ENCODE measurements around the gene EIF5A.

DNA sequence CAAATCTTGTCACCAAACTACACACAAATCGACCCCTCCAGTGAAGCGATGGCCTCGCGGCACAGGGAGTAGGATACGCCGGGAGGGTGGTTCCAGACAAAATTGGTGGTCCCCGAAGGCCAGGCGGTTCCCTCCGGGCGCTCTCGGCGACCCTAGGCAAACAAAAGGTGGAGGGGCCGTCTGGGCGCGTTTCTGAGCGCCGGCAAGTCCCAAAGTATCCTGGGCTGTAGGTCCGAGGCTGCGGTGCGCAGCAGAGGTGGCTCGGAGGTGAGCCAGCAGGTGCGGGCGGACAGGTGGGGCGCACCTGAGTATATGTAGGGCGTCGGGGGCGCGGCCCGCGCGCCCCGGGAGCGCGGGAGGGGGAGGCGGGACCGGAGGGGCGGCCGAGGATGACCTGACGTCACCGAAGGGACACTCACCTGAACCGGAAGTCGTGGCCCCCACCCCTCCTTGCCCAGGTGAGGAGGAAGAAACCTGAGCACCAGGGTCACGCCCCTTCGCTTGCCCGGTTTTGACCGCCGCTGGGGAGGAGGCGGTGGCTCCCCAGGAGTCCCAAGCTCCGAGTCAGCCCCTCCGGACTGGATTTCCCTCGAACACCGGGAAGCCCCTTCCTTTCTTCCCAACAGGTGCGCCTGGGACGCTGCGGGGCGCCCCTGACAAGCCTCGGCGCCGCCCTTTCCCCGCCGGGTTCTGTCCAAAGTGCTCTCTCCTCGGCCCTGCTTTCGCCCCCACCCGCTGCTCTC is 45.1 kb upstream of the EIF5A start, which contains the start of gene CLDN7:
- TF ChIP-seq CTCF (IDR thresholded peaks at IDR 0.05) (no peak), POLR2A (IDR thresholded peaks at IDR 0.05) (no peak)
